Gastrocnemius medialis (tissue), 4 donors: Measurements from ENCODE around the gene FKBP10. TPM values are rescaled to one million over a fixed set of nuclear protein-coding genes. Genes with fewer than 3 reads are reported as not detected.

ENCODE experiments used
- ATAC-seq, 2 donors: fragments of 150-250 bp; one replicate each; pipeline ENCODE4 v1.9.1; 2016
- DNase-seq, 2 donors: peaks; one replicate each; pipeline ENCODE4 v3.0.0-alpha.2; 2019
- H3K27ac ChIP-seq, 4 donors: fragments of 200-600 bp; sonication (generic); 1 replicate in 1 of 4; 2 replicates in 3 of 4; pipeline ENCODE4 v1.5.1; 2016 to 2018; ENCODE audit warnings: mild to moderate bottlenecking in 2 of 4, moderate library complexity in 1 of 4
- H3K27me3 ChIP-seq, 3 donors: fragments of 200-600 bp; sonication (generic) in 2 of 3; 1 replicate in 1 of 3; 2 replicates in 2 of 3; pipeline versions ENCODE4 v1.5.1 to v1.6.0; 2016 to 2019; ENCODE audit warnings: mild to moderate bottlenecking in 1 of 3, moderate library complexity in 1 of 3
- H3K36me3 ChIP-seq, 2 donors: fragments of 200-600 bp; sonication (generic) in 1 of 2; one replicate each; pipeline ENCODE4 v1.5.1; 2017 to 2018
- H3K4me1 ChIP-seq, 2 donors: fragments of 200-600 bp; sonication (generic) in 1 of 2; one replicate each; pipeline ENCODE4 v1.5.1; 2016 to 2017; ENCODE audit warnings: mild to moderate bottlenecking in 2 of 2
- H3K4me3 ChIP-seq, 4 donors: fragments of 200-600 bp; sonication (generic) in 3 of 4; 1 replicate in 1 of 4; 2 replicates in 3 of 4; pipeline ENCODE4 v1.5.1; 2016 to 2019; ENCODE audit warnings: mild to moderate bottlenecking in 2 of 4
- H3K9me3 ChIP-seq, 3 donors: fragments of 200-600 bp; sonication (generic) in 2 of 3; 1 replicate in 1 of 3; 2 replicates in 2 of 3; pipeline ENCODE4 v1.5.1; 2016 to 2019
- CTCF ChIP-seq, 5 experiments: fragments of 450-650 bp in 3 of 5; fragments of 200-600 bp in 2 of 5; sonication (generic) in 2 of 5; IDR thresholded peaks in 4 of 5; conservative IDR thresholded peaks in 1 of 5; 1 replicate in 4 of 5; 2 replicates in 1 of 5; pipeline ENCODE4 v1.5.1; 2016 to 2019; ENCODE audit warnings: antibody characterized with exemption in 5 of 5, mild to moderate bottlenecking in 3 of 5, moderate library complexity in 3 of 5
- POLR2A ChIP-seq, 2 donors: fragments of 450-650 bp; IDR thresholded peaks; one replicate each; pipeline ENCODE4 v1.6.1; 2017; ENCODE audit warnings: antibody characterized with exemption in 2 of 2, mild to moderate bottlenecking in 2 of 2, moderate library complexity in 2 of 2
- in situ Hi-C, 4 donors: fragments of 200-750 bp; cut with MboI; loops; one replicate each; pipeline versions ENCODE4 v1.15.0 to v1.8.0; 2017; ENCODE audit warnings: low sequenced_read_pairs in 4 of 4
- intact Hi-C: fragments of 100-400 bp; cut with DNase I; formaldehyde crosslinking; loops from one replicate; pipeline ENCODE4 v1.15.1; 2023; ENCODE audit warnings: low total_unique reads
- total RNA-seq, 4 donors: library from RNA; depleted of rRNA; stranded (reverse); fragments of >200 nt; gene quantifications; one replicate each; pipeline versions ENCODE4 v1.1.0 to v1.2.3, GENCODE V29; 2016

The FKBP10 gene
- total RNA-seq, 4 donors from 2014 or later: 7.0 to 12.9 (median 9.7) TPM

- peaks cover 97 to 100% of the 10 kb centered on the region in 2 donors for H3K4me1 ChIP-seq
- TF ChIP-seq POLR2A (IDR thresholded peaks at IDR 0.05): no peak
- no peak for TF ChIP-seq CTCF (IDR thresholded peaks at IDR 0.05 in 4 of 5, conservative IDR thresholded peaks at IDR 0.05 in 1 of 5)
- H3K9me3 ChIP-seq: no peaks in the 10 kb centered on the region
- intact Hi-C loops (no loop called here), in situ Hi-C loops (no loop called here)
- no peak overlapping the region for H3K4me3 ChIP-seq
- DNase-seq (no peak), ATAC-seq (no peak)
- peak overlapping the region; percentile 81 to 95 (median 92) for H3K27ac ChIP-seq
- H3K36me3 ChIP-seq: no peaks in the 10 kb centered on the region
- no peaks in the 10 kb centered on the region for H3K27me3 ChIP-seq
These were observed 32.9 kb upstream of the FKBP10 start for GRCh38 chr17:41779954-41780353.

GRCh38 chr17:41781404-41782110, 31.2 kb upstream of the FKBP10 start:
- H3K27me3 ChIP-seq: no peaks in the 10 kb centered on the region

GRCh38 chr17:41782142-41782541, 30.7 kb upstream of the FKBP10 start:
- in situ Hi-C loops: no loop called here
- H3K27me3 ChIP-seq: no peaks in the 10 kb centered on the region
- peak overlapping the region; percentile 81 to 95 (median 92) for H3K27ac ChIP-seq

More at GRCh38 chr17:41781404-41782110, 31.2 kb upstream of the FKBP10 start:
- intact Hi-C loops: no loop called here
- H3K4me3 ChIP-seq: peak overlapping the region in 2 of 4 donors; percentile 0 to 23
- TF ChIP-seq POLR2A (IDR thresholded peaks at IDR 0.05): no peak
- no peak for TF ChIP-seq CTCF (IDR thresholded peaks at IDR 0.05 in 4 of 5, conservative IDR thresholded peaks at IDR 0.05 in 1 of 5)
- no peaks in the 10 kb centered on the region for H3K36me3 ChIP-seq
- H3K9me3 ChIP-seq: no peaks in the 10 kb centered on the region
- peak in 1 of 2 donors; percentile 32 for ATAC-seq
- peak; percentile 70 to 72 for DNase-seq
- in situ Hi-C loops: no loop called here
- peak overlapping the region; percentile 81 to 95 (median 92) for H3K27ac ChIP-seq
- H3K4me1 ChIP-seq: peaks cover 90 to 92% of the 10 kb centered on the region in 2 donors

GRCh38 chr17:41784207-41784744, 28.5 kb upstream of the FKBP10 start:
- TF ChIP-seq POLR2A (IDR thresholded peaks at IDR 0.05): no peak
- TF ChIP-seq CTCF (IDR thresholded peaks at IDR 0.05 in 4 of 5, conservative IDR thresholded peaks at IDR 0.05 in 1 of 5): no peak
- Histone ChIP-seq H3K4me1 (peaks cover 63 to 68% of the 10 kb centered on the region in 2 donors), H3K27me3 (no peaks in the 10 kb centered on the region), H3K27ac (peak overlapping the region; percentile 81 to 95 (median 92)), H3K4me3 (peak overlapping the region; percentile 72 to 83 (median 78)), H3K9me3 (no peaks in the 10 kb centered on the region), H3K36me3 (no peaks in the 10 kb centered on the region)
- DNase-seq: peak; percentile 30 to 37
- intact Hi-C loops (no loop called here), in situ Hi-C loops (no loop called here)
- ATAC-seq: no peak

More at GRCh38 chr17:41782142-41782541, 30.7 kb upstream of the FKBP10 start:
- no peaks in the 10 kb centered on the region for H3K9me3 ChIP-seq
- ATAC-seq: peak; percentile 51 to 52
- H3K36me3 ChIP-seq: no peaks in the 10 kb centered on the region
- DNase-seq: peak; percentile 88 to 89
- no peak for TF ChIP-seq CTCF (IDR thresholded peaks at IDR 0.05 in 4 of 5, conservative IDR thresholded peaks at IDR 0.05 in 1 of 5)
- TF ChIP-seq POLR2A (IDR thresholded peaks at IDR 0.05): peak; percentile 43 to 57
- intact Hi-C loops: no loop called here
- H3K4me1 ChIP-seq: peaks cover 84 to 86% of the 10 kb centered on the region in 2 donors
- H3K4me3 ChIP-seq: peak overlapping the region in 2 of 4 donors; percentile 0 to 23
